GM12892 (cell line): ENCODE data around the gene HDGFL2.

Experiments
- POLR2A ChIP-seq: IDR thresholded peaks from 2 replicates; pipeline ENCODE4 v1.6.1; 2011; ENCODE audit warnings: low read depth, low read length, control low read depth
- POLR2AphosphoS5 ChIP-seq: IDR thresholded peaks from 2 replicates; pipeline ENCODE4 v1.6.1; 2011; ENCODE audit warnings: low read depth, low read length, control low read depth
- TAF1 ChIP-seq: IDR thresholded peaks from 2 replicates; pipeline ENCODE4 v1.6.1; 2011; ENCODE audit warnings: low read depth, mild to moderate bottlenecking, control low read depth, low read length, borderline replicate concordance

GRCh38 chr19:4519172-4519496 is 47.0 kb downstream of the HDGFL2 start:
- TF ChIP-seq POLR2A (no peak), POLR2AphosphoS5 (no peak), TAF1 (no peak)
